Measurements from ENCODE around the gene GLRA3.

The GLRA3 gene

DNA sequence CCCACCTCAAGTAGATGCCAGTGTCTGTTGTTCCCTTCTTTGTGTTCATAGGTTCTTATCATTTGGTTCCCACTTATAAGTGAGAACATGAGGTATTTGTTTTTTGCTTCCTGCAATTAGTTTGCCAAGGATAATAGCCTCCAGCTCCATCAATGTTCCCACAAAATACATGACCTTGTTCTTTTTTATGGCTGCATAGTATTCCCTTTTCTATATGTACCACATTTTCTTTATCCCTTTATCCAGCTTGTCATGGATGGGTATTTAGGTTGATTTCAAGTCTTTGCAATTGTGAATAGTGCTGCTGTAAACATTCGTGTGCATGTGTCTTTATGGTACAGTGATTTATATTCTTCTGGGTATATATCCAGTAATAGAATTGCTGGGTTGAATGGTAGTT, 138.4 kb downstream of the GLRA3 start:
- DNase-seq (ENCODE audit: low spot score): no peak
- TF ChIP-seq, protein P1, sequence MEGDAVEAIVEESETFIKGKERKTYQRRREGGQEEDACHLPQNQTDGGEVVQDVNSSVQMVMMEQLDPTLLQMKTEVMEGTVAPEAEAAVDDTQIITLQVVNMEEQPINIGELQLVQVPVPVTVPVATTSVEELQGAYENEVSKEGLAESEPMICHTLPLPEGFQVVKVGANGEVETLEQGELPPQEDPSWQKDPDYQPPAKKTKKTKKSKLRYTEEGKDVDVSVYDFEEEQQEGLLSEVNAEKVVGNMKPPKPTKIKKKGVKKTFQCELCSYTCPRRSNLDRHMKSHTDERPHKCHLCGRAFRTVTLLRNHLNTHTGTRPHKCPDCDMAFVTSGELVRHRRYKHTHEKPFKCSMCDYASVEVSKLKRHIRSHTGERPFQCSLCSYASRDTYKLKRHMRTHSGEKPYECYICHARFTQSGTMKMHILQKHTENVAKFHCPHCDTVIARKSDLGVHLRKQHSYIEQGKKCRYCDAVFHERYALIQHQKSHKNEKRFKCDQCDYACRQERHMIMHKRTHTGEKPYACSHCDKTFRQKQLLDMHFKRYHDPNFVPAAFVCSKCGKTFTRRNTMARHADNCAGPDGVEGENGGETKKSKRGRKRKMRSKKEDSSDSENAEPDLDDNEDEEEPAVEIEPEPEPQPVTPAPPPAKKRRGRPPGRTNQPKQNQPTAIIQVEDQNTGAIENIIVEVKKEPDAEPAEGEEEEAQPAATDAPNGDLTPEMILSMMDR (IDR thresholded peaks at IDR 0.05): no peak
- Histone ChIP-seq H3K4me3 (no peak overlapping the region), H3K27ac (no peak overlapping the region)

DNA sequence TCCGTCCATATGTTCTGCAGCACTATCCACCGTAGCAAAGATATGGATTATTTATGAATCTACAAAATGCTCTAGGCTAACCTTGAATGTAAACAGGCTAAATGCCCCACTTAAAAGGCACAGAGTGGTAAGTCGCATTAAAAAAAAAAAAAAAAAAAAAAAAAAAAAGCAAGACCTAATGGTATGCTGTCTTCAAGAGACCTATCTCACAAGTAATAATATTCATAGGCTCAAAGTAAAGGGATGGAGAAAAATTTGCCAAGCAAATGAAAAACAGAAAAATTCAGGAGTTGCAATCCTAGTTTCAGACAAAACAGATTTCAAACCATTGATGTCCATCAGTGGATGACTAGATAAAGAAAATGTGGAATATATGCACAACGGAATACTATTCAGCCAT, 139.4 kb downstream of the GLRA3 start:
- DNase-seq (ENCODE audit: low spot score): no peak
- TF ChIP-seq, protein P1 (IDR thresholded peaks at IDR 0.05): no peak
- H3K27ac ChIP-seq: no peak overlapping the region
- no peak overlapping the region for H3K4me3 ChIP-seq

DNA sequence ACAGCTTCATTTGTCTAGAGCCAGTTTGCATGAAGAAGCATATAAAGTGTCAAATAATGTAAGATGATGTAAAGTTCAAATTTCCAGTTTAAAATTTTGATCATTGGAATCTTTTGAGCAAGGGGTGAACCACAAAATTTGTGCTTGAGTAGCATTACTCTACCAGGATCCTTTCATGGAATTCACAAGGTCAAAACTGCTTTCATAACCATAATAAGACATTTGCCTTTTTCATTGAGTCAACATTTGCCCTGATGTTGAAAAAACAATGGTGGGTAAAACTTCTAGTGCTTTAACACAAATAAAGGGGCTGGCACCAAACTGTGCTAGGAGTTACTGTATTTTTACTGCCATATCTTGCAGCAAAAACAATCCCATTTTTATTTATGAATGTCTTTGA, 142.2 kb downstream of the GLRA3 start:
- no peak overlapping the region for H3K27ac ChIP-seq
- no peak for DNase-seq (ENCODE audit: low spot score)
- no peak overlapping the region for H3K4me3 ChIP-seq
- TF ChIP-seq, protein P1 (IDR thresholded peaks at IDR 0.05): no peak

DNA sequence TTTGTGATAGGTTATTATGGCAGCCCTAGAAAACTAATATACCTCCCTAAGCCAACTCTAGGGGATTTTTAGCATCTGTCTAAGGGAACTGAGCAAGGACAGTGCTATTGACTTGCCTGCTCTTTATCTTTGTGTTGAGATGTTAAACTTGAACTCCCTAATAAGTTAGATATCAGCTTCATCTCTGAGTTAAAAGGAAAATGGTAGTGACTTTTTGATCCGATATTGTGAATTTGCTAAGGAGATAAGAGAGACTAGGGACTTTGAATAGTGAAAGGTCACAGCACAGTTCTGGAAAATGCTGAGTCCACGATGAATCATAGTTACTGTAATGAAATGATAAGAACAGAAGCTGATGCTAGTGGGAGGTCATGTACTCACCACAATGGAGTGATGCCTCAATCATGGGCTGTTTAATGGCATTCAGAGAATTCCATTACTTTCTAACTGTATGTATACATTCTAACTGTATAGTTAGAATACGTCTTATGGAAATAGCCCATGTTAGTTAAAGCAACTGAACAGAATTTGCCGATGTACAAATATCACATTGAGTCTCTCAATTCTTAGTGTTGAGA, 147.2 kb downstream of the GLRA3 start:
- Histone ChIP-seq H3K4me3 (no peak overlapping the region), H3K27ac (no peak overlapping the region)
- TF ChIP-seq, protein P1 (IDR thresholded peaks at IDR 0.05): no peak
- DNase-seq (ENCODE audit: low spot score): no peak

DNA sequence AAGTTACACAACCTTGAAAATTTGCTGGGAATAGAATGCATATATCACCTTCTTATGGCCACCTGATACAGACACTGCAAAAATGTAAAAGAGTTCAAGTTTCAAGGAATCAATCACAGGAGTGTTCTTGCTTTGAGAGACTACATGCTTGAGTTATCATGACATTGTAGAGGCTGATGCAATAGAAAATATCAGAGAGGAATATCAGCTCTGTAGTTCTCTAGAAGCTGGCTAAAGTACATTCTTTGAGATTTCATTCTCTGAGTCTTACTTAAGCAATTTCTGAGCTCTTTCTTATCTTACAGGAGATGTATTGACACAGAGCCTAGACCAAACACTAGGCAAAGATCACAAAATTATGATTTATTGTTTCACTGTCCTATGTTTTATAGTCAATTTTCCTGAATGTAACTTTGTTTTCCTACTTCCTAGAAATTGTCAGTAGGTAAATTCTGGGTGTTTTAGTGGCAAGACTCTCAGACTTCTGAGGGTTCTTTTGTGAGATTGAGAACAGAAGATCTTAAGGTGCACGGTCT, 154.7 kb downstream of the GLRA3 start:
- TF ChIP-seq, protein P1 (IDR thresholded peaks at IDR 0.05): no peak
- Histone ChIP-seq H3K4me3 (no peak overlapping the region), H3K27ac (no peak overlapping the region)
- no peak for DNase-seq (ENCODE audit: low spot score)

DNA sequence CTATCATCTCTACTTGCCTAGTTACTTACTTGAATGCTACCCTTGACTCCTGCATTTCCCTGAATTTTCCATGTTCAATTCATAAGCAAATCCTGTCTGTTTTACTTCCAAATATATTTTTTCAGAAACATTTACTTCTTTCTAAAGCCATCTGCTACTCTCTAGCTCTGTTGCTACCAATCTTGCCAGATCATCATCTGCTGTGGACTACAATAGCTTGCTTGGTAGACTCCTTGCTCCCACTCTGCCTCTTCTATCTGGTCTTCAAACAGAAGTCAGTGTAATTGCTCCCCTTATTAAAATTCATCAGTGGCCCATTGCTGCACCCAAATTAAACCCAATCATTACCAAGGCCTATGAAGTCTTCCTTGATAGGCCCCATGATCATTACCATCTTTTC, 155.2 kb downstream of the GLRA3 start:
- DNase-seq (ENCODE audit: low spot score): no peak
- TF ChIP-seq, protein P1 (IDR thresholded peaks at IDR 0.05): no peak
- Histone ChIP-seq H3K27ac (no peak overlapping the region), H3K4me3 (no peak overlapping the region)

DNA sequence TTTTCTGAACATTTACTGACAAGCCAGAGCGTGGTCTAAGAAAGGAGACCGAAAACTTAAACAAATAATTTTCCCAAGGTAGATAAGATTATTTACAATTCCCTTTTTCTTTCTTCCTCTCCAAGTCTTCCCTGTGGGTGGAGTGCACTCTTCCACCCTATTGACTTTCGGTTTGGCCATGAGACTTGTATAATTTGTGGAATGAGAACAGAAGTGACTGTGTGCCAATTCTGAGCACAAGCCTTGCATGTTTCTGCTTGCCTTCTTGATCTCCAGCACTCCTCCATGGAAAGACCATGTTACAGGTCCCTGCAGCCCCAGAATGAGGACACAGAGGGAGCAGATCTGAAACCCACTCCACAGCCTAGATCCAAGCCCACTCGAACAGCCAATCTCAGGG, 156.8 kb downstream of the GLRA3 start:
- H3K27ac ChIP-seq: no peak overlapping the region
- DNase-seq (ENCODE audit: low spot score): no peak
- TF ChIP-seq, protein P1 (IDR thresholded peaks at IDR 0.05): no peak
- H3K4me3 ChIP-seq: no peak overlapping the region

Data from coronary artery (tissue), 2 donors.